ENCODE results near the gene RGS7.

Gene RGS7

DNA sequence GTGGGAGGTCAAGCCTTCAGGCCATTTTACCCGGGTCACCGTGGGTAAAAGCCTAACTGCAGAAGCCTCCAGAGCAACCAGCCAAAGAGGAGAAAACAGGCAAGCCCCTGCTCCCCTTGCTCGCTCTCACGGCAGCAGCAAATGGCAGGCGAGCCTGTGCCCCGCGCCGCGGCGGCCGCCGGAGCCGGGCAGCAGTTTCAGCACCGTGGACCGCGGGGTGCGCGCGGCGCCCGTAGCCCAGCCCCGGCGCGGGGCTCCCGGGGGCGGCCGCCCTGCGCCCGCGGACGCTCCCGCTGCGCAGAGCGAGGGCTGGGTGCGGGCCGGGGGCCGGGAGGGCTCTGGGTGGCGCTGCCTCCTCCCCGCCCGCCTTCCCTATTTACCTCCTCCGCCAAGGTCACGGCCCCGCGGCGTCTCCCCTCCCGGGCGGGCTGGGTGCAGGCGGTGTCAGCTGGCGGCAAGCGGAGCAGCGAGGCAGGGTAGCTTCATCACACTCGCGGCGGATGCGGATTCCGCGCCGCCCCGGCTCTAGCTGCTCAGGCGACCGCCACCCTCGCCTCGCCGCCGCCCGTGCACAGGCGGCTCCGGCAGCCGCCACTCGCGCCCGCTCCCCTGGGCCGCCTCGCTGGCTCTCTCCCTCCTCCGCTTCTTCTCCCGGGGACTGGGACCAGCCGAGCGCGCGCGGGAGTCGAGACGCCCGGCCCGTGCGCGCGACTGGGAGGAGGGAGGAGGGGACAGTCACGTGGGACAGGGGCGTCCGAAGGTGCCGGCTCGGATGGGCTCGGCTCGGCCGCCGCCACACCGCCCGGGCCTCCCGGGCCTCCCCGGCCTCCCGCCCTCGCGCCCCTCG lies at the start of gene RGS7:
Gene RGS7, minus strand, starts transcription at position 687 of the 847 bp plus-strand sequence.
- H3K4me3 ChIP-seq (ENCODE audit: low read depth, low read length): peak within 1 kb of the TSS; percentile 53

DNA sequence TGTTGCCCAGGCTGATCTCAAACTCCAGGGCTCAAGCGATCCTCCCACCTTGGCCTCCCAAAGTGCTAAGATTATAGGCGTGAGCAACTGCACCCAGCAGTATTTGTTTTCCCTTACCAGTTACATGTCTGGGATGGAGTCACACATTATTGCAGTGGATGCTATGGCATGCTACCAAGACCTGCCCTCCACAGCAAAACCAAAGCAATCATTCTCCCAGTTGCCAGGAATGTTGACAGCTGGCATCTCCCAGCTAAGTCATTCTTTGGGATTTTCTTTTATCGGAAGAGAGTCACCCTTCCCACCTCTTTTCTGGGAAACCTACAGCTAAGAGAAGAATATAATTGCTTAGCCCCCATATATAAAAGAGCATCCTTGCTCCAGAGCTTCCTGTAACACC lies 49.4 kb upstream of the RGS7 start:
- H3K4me3 ChIP-seq (ENCODE audit: low read depth, low read length): no peak overlapping the region

DNA sequence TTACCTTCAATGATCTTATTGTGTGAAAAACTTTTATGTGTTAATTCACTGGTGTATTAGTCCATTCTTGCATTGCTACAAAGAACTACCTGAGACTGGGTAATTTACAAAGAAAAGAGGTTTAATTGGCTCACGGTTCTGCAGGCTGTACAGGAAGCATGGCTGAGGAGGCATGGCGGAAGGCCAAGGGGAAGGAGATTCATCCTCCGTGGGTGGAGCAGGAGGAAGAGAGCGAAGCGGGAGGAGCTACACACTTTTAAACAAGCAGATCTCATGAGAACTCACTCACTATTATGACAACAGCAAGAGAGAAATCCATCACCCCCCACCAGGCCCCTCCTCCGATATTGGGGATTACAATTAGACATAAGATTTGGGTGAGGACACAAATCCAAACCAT lies 44.2 kb upstream of the RGS7 start:
- H3K4me3 ChIP-seq (ENCODE audit: low read depth, low read length): no peak overlapping the region

DNA sequence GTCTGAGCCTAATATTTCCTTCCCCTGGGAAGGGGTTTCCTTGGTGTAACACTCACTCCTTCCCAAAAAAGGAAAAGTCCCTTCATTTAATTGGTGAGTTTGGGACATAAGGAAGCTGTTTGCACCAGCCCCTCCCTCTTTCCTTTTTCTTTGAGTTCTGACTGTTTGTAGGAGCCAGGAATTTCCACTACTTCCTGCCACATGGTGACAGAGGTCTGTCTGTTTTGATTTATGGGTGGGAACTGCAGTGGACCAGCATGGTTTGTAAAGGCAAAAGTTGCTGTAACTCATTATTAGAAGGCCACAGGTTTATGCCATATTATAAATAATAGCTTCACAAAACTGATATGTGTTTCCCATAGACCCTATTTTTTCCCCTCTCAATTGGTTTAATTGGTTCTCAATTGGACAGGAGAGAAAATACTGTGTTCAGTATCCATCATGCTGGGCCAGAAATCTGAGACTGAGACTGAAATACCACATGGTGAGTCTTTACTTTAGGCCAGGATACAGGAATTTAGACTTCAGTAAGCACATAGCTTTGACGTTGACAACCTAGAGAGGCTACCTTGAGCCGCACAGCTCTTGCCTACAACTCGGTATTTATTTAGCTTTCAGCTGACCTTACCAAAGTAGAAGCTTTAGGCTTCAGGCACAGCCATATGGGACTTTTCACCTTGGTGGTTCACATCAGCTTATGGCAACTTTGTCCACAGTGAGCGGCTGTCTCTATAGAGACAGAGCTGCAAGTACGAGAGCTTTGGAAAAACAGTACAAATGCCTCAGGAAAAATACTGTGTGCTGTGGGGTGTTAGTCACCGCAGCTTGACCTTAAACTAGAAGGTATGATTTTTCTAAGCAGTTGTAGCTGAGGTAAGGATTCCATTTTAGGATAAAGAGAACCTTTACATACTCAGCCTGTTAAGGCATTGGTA lies 40.0 kb upstream of the RGS7 start:
- no peak overlapping the region for H3K4me3 ChIP-seq (ENCODE audit: low read depth, low read length)

DNA sequence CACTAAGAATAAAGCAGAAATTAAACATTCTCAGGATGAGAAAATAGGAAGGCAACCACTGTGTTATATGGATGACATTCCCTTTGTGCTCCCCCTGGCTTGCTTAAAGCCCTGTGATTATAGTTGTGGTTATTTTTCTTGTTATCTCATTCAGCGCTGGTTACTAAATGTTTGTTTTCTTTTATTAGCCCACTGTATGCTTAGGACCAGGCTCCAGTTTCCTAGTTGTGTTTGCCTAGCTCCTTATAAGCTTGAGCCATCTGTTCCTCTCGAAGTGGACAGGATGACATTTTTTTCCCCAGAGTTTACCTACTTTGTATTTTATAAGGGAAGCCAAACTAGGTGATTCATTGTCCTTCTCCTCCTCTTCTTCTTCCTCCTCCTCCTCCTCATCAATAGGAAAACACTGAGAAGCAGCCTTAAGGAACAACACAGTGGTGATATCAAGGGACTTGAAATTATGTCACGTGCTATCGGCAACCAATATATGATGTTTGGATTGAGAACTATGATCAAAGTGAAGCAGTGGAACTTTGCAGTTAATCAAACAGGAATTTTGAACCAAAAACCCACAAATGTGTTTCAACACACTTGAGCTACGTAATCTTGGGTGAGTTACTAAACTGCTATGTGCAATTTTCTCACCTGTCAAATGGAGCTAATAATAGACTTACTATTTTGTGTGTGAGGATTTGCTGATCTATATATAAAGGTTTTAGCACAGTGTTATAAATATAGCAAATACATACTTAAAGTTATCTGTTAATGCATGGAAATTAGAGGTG lies 35.1 kb upstream of the RGS7 start:
- H3K4me3 ChIP-seq (ENCODE audit: low read depth, low read length): no peak overlapping the region

DNA sequence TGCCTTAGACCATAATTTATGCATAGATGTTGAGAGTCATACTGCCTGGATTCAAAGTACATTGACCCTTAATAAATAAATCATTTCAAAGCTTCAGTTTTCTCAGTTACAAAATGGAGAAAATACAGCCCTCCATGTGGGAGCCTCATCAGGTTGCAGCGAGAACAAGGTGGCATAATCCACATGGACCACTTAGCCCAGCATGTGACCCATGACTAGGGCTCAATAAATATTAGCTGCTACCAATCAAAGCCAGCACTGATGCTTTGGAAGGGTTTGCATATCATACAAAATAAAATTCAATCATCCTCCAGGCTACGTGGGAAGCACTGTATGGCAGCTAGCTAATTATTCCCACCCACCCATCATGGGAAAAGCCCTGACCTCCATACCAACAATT lies 33.5 kb upstream of the RGS7 start:
- H3K4me3 ChIP-seq (ENCODE audit: low read depth, low read length): no peak overlapping the region

DNA sequence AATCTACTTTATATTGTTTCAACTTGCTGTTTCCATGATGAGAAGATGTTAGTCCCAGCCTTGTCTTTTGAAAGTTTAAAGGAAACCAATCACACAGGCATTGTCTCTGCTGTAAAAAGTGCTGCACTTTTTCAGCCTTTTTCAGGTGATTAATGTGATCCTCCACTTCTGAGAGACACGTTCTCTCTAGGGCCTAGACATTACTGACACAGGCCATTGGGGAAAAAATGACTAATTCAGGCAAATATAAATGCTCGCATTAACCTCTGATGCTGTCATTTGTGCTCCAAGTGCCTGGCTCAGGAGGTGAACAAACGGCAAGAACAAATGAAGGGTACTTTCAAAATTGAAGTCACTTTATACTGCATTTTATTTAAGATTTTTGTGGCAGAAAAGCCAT lies 32.4 kb upstream of the RGS7 start:
- no peak overlapping the region for H3K4me3 ChIP-seq (ENCODE audit: low read depth, low read length)

DNA sequence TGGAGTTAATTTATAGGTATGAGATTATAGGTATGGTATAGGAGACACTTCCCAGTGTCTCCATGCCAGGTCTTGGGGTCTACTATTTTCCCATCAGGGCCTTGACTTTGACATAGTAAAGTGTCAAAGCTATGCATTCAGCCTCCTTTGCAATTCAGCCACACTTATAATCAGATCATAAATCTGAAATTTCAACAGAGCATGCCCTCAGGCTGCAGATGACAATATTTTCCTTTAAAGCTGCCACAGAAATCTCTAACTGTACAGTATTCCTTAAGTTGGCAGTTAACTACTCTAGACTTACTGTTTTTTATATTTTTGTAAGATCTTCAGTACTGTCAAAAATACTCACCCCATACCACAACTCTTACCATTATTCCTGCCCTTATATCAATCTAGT lies 30.2 kb upstream of the RGS7 start:
- H3K4me3 ChIP-seq (ENCODE audit: low read depth, low read length): no peak overlapping the region

DNA sequence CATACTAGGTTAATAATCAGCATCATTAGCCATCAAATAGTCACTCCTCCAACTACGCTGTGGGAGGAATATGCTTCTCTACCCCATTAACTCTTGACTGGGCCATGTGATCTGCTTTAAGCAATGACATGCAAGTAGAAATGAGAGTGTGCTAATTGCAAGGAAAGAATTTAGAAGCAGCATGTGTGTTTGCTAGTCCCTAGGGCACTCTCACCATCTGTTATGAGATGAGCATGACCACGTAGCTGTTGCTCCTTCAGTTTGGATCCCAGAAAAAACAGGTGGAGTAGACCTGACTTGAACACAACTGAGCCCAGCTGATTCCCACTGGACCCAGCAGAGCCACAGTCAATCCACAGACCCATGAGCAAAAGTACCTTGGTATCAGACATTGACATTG lies 19.7 kb upstream of the RGS7 start:
- no peak overlapping the region for H3K4me3 ChIP-seq (ENCODE audit: low read depth, low read length)

DNA sequence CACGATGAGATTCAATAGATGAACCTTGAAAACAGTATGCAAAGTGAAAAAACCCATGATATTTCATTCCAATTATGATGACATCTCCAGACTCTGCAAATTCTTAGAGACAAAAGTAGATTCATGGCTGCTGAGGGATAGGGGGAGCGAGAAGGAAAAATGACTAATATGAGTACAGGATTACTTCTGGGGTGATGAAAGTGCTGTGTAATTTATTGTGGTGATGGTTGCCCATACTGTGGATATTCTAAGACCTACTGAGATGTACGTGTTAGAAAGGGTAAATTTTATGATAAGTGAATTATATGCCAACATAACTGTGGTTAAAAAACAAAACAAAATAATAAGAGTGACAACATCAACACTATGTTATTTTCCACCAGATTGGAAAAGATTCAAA lies 18.9 kb upstream of the RGS7 start:
- H3K4me3 ChIP-seq (ENCODE audit: low read depth, low read length): no peak overlapping the region

DNA sequence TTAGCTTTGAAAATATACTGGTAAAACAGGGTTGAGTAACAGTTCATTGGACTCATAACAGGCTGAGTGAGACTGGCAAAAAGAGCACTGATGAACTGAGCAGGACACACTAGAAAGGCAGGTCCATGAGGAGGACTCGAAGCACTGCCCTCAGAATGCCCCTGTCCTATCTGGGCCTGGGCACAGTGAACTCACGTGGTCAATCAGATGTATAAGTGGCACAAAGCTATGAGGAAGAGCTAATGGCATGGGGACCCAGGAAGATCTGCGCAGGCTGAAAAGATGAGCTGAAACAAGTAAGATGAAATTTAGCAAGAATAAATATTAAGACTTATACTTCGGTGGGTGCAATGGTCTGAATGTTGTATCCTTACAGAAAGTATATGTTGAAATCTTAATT lies 9.2 kb upstream of the RGS7 start:
- H3K4me3 ChIP-seq (ENCODE audit: low read depth, low read length): no peak overlapping the region

DNA sequence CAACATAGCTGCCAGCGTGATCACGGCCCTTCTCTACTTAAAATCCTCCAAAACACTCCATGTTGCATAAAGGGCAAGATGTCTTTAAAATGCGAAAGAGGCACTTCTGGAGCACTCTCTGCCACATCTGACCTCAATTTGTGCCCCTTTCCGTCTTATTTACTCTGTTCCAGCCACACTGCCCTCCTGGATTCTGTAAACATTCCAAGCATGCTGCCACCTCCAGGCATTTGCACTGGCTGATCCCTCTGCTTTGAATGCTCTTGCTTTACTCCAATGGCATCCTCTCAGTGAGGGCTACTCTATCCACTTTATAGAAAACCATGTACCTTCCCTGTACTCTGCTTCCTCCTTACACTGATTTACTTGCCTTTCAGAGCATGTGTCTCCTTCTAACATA lies 5.3 kb upstream of the RGS7 start:
- no peak overlapping the region for H3K4me3 ChIP-seq (ENCODE audit: low read depth, low read length)

DNA sequence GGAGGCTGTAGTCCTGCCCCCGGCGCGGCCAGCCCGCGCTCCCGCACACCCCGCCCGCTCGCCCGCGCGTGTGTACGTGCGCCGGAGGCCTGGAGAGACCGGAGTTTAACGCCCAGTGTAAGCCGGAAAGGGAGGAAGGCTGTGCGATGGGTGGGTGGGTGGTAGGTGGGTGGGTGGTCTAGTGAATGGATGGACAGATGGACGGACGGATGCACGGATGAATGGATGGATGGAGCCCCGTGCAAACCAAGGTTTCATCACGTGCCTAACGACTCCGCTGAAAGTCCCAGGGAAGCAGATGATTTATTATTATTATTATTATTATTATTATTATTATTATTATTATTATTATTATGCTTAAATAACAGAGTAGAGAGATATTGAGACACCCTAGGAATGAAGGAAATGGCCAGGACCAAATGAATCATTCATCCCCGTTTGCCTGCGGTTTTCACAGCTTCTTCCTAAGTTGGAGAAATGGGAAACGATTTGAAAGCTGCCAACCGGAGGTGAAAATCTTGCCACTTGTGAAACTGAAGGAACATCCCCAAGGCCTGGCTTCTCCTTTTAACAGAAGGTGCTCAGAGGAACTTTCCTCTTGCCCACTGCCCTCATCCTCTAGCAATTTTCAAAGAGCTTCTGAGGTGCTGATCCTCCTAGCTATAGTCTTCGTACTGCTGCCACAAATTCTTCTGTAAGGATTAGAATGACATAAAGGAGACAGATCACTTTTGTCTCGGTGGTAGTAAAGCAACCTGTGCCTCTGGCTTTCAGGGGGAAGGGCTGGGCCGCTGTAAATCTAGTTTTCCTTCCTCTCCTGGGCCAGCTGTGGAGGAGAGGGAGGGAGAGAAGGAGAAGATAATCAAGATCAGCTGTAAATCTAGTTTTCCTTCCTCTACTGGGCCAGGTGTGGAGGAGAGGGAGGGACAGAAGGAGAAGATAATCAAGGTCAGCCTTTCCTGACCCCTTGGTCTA lies 648 bp upstream of the RGS7 start:
- peak overlapping the region; percentile 53 for H3K4me3 ChIP-seq (ENCODE audit: low read depth, low read length)

DNA sequence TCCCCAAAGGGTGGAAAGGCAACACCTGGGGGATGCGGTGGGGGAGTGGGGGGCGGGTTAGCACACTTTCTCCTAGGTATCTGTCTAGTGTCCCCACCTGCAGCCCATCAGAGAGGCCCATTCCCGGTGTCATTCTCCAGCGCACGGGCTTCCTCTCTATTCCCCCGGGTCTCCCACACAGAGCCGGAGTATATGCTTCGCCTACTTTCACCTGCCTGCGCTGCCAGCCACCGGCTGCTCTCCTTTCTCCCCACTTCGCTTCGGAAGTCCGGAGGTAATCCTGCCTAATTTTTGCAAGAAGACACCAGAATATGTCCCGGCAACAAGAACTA lies 852 bp downstream of the RGS7 start:
- H3K4me3 ChIP-seq (ENCODE audit: low read depth, low read length): peak overlapping the region; percentile 47

DNA sequence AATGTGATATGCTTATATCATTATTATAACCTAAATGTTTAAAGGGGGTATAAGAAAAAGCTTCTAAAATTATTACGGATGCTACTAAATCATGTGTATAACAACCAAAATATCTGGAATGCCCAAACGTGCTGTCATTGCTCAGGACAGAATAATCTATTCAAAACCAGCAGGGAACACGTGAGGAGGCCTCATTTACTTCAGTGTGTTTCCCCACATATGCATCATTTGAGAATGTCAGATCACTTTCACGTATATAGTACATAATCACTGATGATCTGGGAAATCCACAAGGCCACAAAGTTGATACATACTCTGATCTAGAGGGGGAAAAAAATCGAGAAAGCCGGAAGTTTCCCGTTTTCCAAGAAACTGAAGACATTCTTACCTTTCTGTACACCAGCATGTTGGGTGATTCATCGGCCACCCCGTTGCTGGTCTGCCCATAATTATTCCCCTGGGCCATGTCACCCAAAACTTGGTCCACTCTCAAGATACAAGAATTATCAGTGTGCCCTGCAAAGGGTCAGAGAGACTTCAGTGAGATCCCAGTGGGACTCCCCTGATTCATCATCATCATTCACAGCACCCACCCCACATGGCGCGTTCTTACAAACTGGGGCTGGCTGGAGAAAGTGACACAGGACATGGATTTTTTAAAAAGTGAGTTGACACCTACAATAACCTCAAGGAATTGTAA lies 1.5 kb downstream of the RGS7 start:
- H3K4me3 ChIP-seq (ENCODE audit: low read depth, low read length): no peak overlapping the region

DNA sequence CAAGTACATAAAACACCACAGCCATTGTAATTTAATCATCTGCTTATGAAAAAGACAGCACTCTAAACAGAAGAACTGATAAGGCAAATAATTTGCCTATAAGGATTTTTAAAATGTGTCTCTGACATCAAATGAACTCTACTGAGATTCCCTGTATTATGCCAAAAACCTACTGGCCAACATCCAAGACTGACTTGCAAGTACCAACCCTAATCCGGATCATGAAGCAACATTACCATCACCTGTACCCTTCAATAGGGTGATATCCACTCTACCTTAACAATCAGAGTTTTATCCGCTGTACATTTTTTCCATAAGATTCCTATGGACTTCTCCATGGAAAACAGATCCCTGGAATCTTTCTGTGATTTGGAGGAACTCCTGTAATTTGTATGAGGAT lies 4.6 kb downstream of the RGS7 start:
- no peak overlapping the region for H3K4me3 ChIP-seq (ENCODE audit: low read depth, low read length)

DNA sequence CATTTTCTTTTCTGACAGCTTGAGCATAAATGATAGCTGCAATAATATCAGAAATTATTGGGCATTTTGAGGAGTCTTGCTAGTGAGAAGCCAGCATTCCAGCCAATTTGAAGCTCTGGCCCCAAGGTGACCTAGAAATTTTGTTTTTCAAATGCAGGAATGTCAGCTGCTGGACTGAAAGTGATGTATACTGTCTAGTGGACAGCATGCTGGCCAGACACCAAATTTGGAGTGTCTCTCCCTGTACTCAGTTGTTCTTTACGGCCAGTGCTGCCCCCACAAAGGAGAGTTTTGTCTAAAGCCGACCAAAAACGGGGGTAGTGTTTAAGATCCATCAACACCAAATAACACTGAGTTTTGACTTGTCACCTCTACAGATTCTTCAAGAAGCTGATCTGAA lies 5.2 kb downstream of the RGS7 start:
- H3K4me3 ChIP-seq (ENCODE audit: low read depth, low read length): no peak overlapping the region

DNA sequence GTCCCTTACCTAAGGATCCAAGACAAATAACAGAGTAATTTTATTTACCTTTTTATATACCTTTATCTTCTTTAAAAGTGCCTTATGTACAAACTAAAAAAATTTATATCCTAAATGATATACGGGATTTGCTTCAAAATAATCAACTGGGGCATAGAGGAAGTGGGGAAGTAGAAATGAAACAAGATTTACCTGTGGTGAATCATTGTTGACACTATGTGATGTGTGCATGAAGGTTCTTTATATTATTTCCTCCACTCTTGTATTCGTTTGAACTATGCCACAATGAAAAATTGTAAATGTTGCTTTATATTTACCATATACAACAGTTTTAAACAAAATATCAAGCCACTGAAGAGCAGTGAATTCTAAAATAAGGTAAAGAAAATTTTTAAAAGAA lies 13.0 kb downstream of the RGS7 start:
- no peak overlapping the region for H3K4me3 ChIP-seq (ENCODE audit: low read depth, low read length)

DNA sequence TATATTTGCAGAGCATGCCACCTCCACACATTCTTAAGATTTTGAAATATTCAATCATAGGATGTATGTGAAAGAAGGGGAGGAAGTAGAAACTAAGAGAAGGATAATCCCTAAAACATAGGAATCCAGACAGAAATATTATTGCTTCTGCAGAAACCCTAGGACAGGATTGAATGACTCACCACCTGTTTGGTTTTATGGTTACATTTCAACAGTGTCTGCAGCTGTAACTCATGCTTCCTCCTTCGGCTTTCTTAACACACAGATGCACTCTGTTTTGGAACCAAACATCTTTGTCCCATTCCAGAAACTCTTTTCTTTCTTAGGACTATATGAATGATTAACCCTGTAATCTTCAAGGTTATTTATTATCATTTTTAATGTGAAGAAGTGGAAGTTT lies 20.7 kb downstream of the RGS7 start:
- no peak overlapping the region for H3K4me3 ChIP-seq (ENCODE audit: low read depth, low read length)

DNA sequence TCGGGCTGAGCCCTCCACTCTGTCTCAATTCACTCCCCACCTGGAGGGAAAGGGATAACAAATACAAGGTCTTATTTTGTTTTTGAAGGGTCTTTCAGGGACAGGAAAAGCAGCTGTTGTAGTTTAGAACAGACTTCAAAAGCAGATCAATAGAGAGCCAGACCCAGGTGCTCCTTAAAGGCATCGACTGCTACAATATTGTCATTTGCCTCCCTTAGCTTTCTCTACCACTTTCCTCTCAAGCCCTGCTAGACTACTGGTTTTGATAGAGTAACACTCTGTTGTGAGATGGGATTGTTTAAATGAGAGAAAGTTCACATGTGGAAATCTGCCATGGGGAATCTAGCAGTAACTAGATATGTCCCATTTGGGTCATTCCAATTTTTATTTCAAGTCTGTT lies 24.0 kb downstream of the RGS7 start:
- no peak overlapping the region for H3K4me3 ChIP-seq (ENCODE audit: low read depth, low read length)

Data from iPS-11a (cell line).